Activated B cell treated with CpG ODN at 0.5 μM for 24 hours (primary cell): ENCODE data around the gene B4GALNT4. TPM values are rescaled to one million over a fixed set of nuclear protein-coding genes. Genes with fewer than 3 reads are reported as not detected.
"Not testable (repeated sequence)": the region's sequence is repeated elsewhere in the genome, so short reads cannot be mapped to it uniquely, and the experiment has no call there.

ENCODE experiments used
- ATAC-seq: fragments of 200-7000 bp; cut with Tn5 transposase; one replicate; pipeline ENCODE4 v1.10.0; 2021; ENCODE audit warnings: low read depth, mild to moderate bottlenecking, moderate library complexity
- CTCF ChIA-PET: fragments of 350-600 bp; sonication (Branson Sonifier 250); formaldehyde crosslinking; loops from one replicate; lab custom pipeline; 2021; ENCODE audit warnings: antibody characterized with exemption; lab: Charles Lee
- POLR2A ChIA-PET: fragments of 350-600 bp; sonication (Branson Sonifier 250); formaldehyde crosslinking; loops from one replicate; lab custom pipeline; 2021; ENCODE audit warnings: antibody characterized with exemption; lab: Charles Lee
- DNase-seq: peaks from one replicate; pipeline ENCODE4 v3.0.0; 2022
- H3K27ac Mint-ChIP-seq: one replicate; pipeline ENCODE4 v1.8.0; 2020; ENCODE audit warnings: mixed read lengths
- H3K27me3 Mint-ChIP-seq: one replicate; pipeline ENCODE4 v1.8.0; 2021; ENCODE audit warnings: mixed read lengths
- H3K36me3 Mint-ChIP-seq: one replicate; pipeline ENCODE4 v1.8.0; 2021; ENCODE audit warnings: low read depth, mixed read lengths
- H3K4me1 Mint-ChIP-seq: one replicate; pipeline ENCODE4 v1.8.0; 2021; ENCODE audit warnings: mixed read lengths
- H3K4me3 Mint-ChIP-seq: one replicate; pipeline ENCODE4 v1.8.0; 2020; ENCODE audit warnings: mild to moderate bottlenecking, mixed read lengths
- H3K9me3 Mint-ChIP-seq: one replicate; pipeline ENCODE4 v1.8.0; 2020; ENCODE audit warnings: mixed read lengths
- CTCF ChIP-seq: fragments of 200-600 bp; IDR thresholded peaks from one replicate; pipeline ENCODE4 v1.8.0; 2022; ENCODE audit warnings: antibody characterized with exemption, mild to moderate bottlenecking
- intact Hi-C: fragments of 100-400 bp; cut with micrococcal nuclease; formaldehyde crosslinking; loops from one replicate; pipeline ENCODE4 v1.15.1; 2024
- total RNA-seq: library from RNA; stranded (reverse); gene quantifications from 2 replicates; pipeline ENCODE4 v1.2.3, GENCODE V29; 2022

The B4GALNT4 gene
- total RNA-seq, 1 donor from 2014 or later = not detected

GRCh38 chr11:385594-386351, 16.5 kb downstream of the B4GALNT4 start:
- ChIA-PET POLR2A (no interaction called here), CTCF (no interaction called here)
- H3K36me3 Mint-ChIP-seq = no peaks in the 10 kb centered on the region
- H3K27ac Mint-ChIP-seq = no peak overlapping the region
- H3K4me1 Mint-ChIP-seq = peaks cover 8% of the 10 kb centered on the region
- no peak overlapping the region for H3K4me3 Mint-ChIP-seq
- H3K27me3 Mint-ChIP-seq = peaks cover 6% of the 10 kb centered on the region
- DNase-seq (no peak), ATAC-seq (no peak)
- H3K9me3 Mint-ChIP-seq = peaks cover 7% of the 10 kb centered on the region
- no peak for TF ChIP-seq CTCF
- intact Hi-C loops = no loop called here

- no peak for TF ChIP-seq CTCF
- H3K4me1 Mint-ChIP-seq = peaks cover 8% of the 10 kb centered on the region
- H3K27ac Mint-ChIP-seq = no peak overlapping the region
- no peak overlapping the region for H3K4me3 Mint-ChIP-seq
- ChIA-PET CTCF (no interaction called here), POLR2A (no interaction called here)
- ATAC-seq (no peak), DNase-seq (no peak)
- intact Hi-C loops = no loop called here
- H3K36me3 Mint-ChIP-seq = no peaks in the 10 kb centered on the region
- H3K9me3 Mint-ChIP-seq = peaks cover 7% of the 10 kb centered on the region
- H3K27me3 Mint-ChIP-seq = peaks cover 6% of the 10 kb centered on the region
Measured at GRCh38 chr11:386483-386882, 17.2 kb downstream of the B4GALNT4 start.

- ATAC-seq (no peak), DNase-seq (no peak)
- ChIA-PET CTCF (no interaction called here), POLR2A (no interaction called here)
- intact Hi-C loops = no loop called here
- no peak overlapping the region for H3K27ac Mint-ChIP-seq
- no peak for TF ChIP-seq CTCF
- peaks cover 7% of the 10 kb centered on the region for H3K9me3 Mint-ChIP-seq
- H3K4me1 Mint-ChIP-seq = peaks cover 8% of the 10 kb centered on the region
- peaks cover 3% of the 10 kb centered on the region for H3K27me3 Mint-ChIP-seq
- no peak overlapping the region for H3K4me3 Mint-ChIP-seq
- H3K36me3 Mint-ChIP-seq = no peaks in the 10 kb centered on the region
Measured at GRCh38 chr11:387193-387793, 18.0 kb downstream of the B4GALNT4 start.

- ATAC-seq, CTCF ChIA-PET: not testable (repeated sequence)
Measured at GRCh38 chr11:389369-389768, 20.1 kb downstream of the B4GALNT4 start.

GRCh38 chr11:390175-390574, 20.9 kb downstream of the B4GALNT4 start:
- no peak for ATAC-seq
- no peaks in the 10 kb centered on the region for H3K27me3 Mint-ChIP-seq

More at GRCh38 chr11:389369-389768, 20.1 kb downstream of the B4GALNT4 start:
- DNase-seq, H3K9me3 Mint-ChIP-seq, H3K4me1 Mint-ChIP-seq, POLR2A ChIA-PET, H3K27ac Mint-ChIP-seq, intact Hi-C loops, H3K4me3 Mint-ChIP-seq, H3K27me3 Mint-ChIP-seq, H3K36me3 Mint-ChIP-seq: not testable (repeated sequence)

More at GRCh38 chr11:390175-390574, 20.9 kb downstream of the B4GALNT4 start:
- H3K4me3 Mint-ChIP-seq = no peak overlapping the region
- peaks cover 8% of the 10 kb centered on the region for H3K4me1 Mint-ChIP-seq
- peaks cover 7% of the 10 kb centered on the region for H3K9me3 Mint-ChIP-seq
- intact Hi-C loops = no loop called here
- ChIA-PET CTCF (no interaction called here), POLR2A (no interaction called here)
- no peaks in the 10 kb centered on the region for H3K36me3 Mint-ChIP-seq
- H3K27ac Mint-ChIP-seq = no peak overlapping the region
- TF ChIP-seq CTCF = no peak
- no peak for DNase-seq
